Measurements from ENCODE around the gene FAM240B. TPM values are rescaled to one million over a fixed set of nuclear protein-coding genes. Genes with fewer than 3 reads are reported as not detected.

Gene FAM240B
- total RNA-seq, 1 donor from 2014 or later: not detected

GRCh38 chr9:38707885-38708637 is 11.9 kb downstream of the FAM240B start:
- no peak overlapping the region for H3K27ac ChIP-seq (ENCODE audit: low read depth, low read length)
- no peaks in the 10 kb centered on the region for H3K4me1 ChIP-seq (ENCODE audit: control insufficient read depth in 3 of 3, insufficient read depth in 3 of 3, low read length in 3 of 3)
- no peaks in the 10 kb centered on the region for H3K36me3 ChIP-seq (ENCODE audit: control insufficient read depth in 3 of 3, insufficient read depth in 3 of 3, low read length in 3 of 3)
- no peak overlapping the region for H3K9ac ChIP-seq (ENCODE audit: low read depth in 1 of 3, low read length in 3 of 3)
- H3K27me3 ChIP-seq (ENCODE audit: control insufficient read depth in 3 of 3, insufficient read depth in 3 of 3, low read length in 3 of 3): peaks cover 0 to 19% (median 0%) of the 10 kb centered on the region in 3 donors
- no peaks in the 10 kb centered on the region for H3K9me3 ChIP-seq (ENCODE audit: control insufficient read depth in 3 of 3, low read length in 3 of 3)
- H3K4me3 ChIP-seq (ENCODE audit: low read length in 3 of 3): no peak overlapping the region

- H3K27ac ChIP-seq (ENCODE audit: low read depth, low read length): no peak overlapping the region
- no peaks in the 10 kb centered on the region for H3K9me3 ChIP-seq (ENCODE audit: control insufficient read depth in 3 of 3, low read length in 3 of 3)
- H3K4me3 ChIP-seq (ENCODE audit: low read length in 3 of 3): no peak overlapping the region
- no peaks in the 10 kb centered on the region for H3K4me1 ChIP-seq (ENCODE audit: control insufficient read depth in 3 of 3, insufficient read depth in 3 of 3, low read length in 3 of 3)
- no peak overlapping the region for H3K9ac ChIP-seq (ENCODE audit: low read depth in 1 of 3, low read length in 3 of 3)
- no peaks in the 10 kb centered on the region for H3K36me3 ChIP-seq (ENCODE audit: control insufficient read depth in 3 of 3, insufficient read depth in 3 of 3, low read length in 3 of 3)
- H3K27me3 ChIP-seq (ENCODE audit: control insufficient read depth in 3 of 3, insufficient read depth in 3 of 3, low read length in 3 of 3): peaks cover 0 to 19% (median 0%) of the 10 kb centered on the region in 3 donors
Measured at GRCh38 chr9:38706493-38706892, 13.4 kb downstream of the FAM240B start.

- no peak overlapping the region for H3K9ac ChIP-seq (ENCODE audit: low read depth in 1 of 3, low read length in 3 of 3)
- no peak overlapping the region for H3K4me3 ChIP-seq (ENCODE audit: low read length in 3 of 3)
- H3K27me3 ChIP-seq (ENCODE audit: control insufficient read depth in 3 of 3, insufficient read depth in 3 of 3, low read length in 3 of 3): peaks cover 0 to 14% (median 0%) of the 10 kb centered on the region in 3 donors
- H3K9me3 ChIP-seq (ENCODE audit: control insufficient read depth in 3 of 3, low read length in 3 of 3): no peaks in the 10 kb centered on the region
- H3K4me1 ChIP-seq (ENCODE audit: control insufficient read depth in 3 of 3, insufficient read depth in 3 of 3, low read length in 3 of 3): no peaks in the 10 kb centered on the region
- H3K36me3 ChIP-seq (ENCODE audit: control insufficient read depth in 3 of 3, insufficient read depth in 3 of 3, low read length in 3 of 3): no peaks in the 10 kb centered on the region
- no peak overlapping the region for H3K27ac ChIP-seq (ENCODE audit: low read depth, low read length)
Measured at GRCh38 chr9:38705917-38706316, 14.0 kb downstream of the FAM240B start.

GRCh38 chr9:38700695-38701094 is 19.2 kb downstream of the FAM240B start:
- Histone ChIP-seq H3K4me3 (ENCODE audit: low read length in 3 of 3) (no peak overlapping the region), H3K36me3 (ENCODE audit: control insufficient read depth in 3 of 3, insufficient read depth in 3 of 3, low read length in 3 of 3) (no peaks in the 10 kb centered on the region), H3K4me1 (ENCODE audit: control insufficient read depth in 3 of 3, insufficient read depth in 3 of 3, low read length in 3 of 3) (no peaks in the 10 kb centered on the region), H3K27ac (ENCODE audit: low read depth, low read length) (no peak overlapping the region), H3K9me3 (ENCODE audit: control insufficient read depth in 3 of 3, low read length in 3 of 3) (no peaks in the 10 kb centered on the region), H3K27me3 (ENCODE audit: control insufficient read depth in 3 of 3, insufficient read depth in 3 of 3, low read length in 3 of 3) (peaks cover 0 to 7% (median 0%) of the 10 kb centered on the region in 3 donors), H3K9ac (ENCODE audit: low read depth in 1 of 3, low read length in 3 of 3) (no peak overlapping the region)

DNA sequence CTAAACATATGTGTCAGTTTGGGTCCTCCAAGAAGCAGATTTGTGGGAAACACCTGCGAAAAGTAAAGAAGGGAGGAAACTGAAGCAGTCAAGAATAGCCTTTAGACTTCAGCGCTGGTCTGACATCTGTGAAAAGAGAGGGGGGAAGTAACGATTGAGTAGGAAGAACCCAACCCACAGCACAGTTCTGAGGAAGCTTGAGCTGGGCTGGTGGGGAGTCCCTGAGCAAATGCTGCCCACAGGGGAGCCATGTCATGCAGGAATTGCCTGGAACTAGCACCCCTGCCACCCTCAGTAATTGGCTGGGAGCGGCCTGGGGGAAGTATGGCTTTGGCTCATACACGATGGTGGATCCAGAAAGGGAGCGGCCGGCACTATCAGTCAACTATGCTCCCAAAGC is 20.6 kb downstream of the FAM240B start:
- no peaks in the 10 kb centered on the region for H3K4me1 ChIP-seq (ENCODE audit: control insufficient read depth in 3 of 3, insufficient read depth in 3 of 3, low read length in 3 of 3)
- no peak overlapping the region for H3K9ac ChIP-seq (ENCODE audit: low read depth in 1 of 3, low read length in 3 of 3)
- no peaks in the 10 kb centered on the region for H3K27me3 ChIP-seq (ENCODE audit: control insufficient read depth in 3 of 3, insufficient read depth in 3 of 3, low read length in 3 of 3)
- no peaks in the 10 kb centered on the region for H3K9me3 ChIP-seq (ENCODE audit: control insufficient read depth in 3 of 3, low read length in 3 of 3)
- no peaks in the 10 kb centered on the region for H3K36me3 ChIP-seq (ENCODE audit: control insufficient read depth in 3 of 3, insufficient read depth in 3 of 3, low read length in 3 of 3)
- H3K4me3 ChIP-seq (ENCODE audit: low read length in 3 of 3): no peak overlapping the region
- no peak overlapping the region for H3K27ac ChIP-seq (ENCODE audit: low read depth, low read length)

DNA sequence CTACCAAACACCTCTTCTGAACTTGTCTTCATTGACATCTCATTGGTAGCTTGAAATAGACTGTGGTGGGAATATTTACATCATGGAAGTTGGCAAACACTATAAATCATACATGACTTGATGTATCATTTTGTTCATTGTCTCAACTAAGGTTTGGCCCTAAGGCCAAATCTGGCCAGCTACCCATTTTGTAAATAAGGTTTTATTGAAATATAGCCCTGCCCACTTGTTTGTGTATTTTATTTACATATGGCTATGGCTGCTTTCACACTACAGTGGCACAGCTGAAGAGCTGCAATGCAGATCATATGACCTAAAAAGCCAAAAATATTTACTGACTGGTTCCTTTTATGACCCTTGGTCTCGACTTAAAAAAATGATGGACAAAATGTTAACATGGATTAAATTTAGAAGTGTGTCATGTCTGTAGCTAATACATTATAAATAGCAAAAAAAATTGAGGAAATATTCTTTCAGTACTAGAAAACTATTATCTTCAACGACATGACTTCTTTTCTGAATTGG is 22.1 kb downstream of the FAM240B start:
- Histone ChIP-seq H3K9me3 (ENCODE audit: control insufficient read depth in 3 of 3, low read length in 3 of 3) (no peaks in the 10 kb centered on the region), H3K9ac (ENCODE audit: low read depth in 1 of 3, low read length in 3 of 3) (no peak overlapping the region), H3K4me3 (ENCODE audit: low read length in 3 of 3) (no peak overlapping the region), H3K4me1 (ENCODE audit: control insufficient read depth in 3 of 3, insufficient read depth in 3 of 3, low read length in 3 of 3) (no peaks in the 10 kb centered on the region), H3K27ac (ENCODE audit: low read depth, low read length) (no peak overlapping the region), H3K36me3 (ENCODE audit: control insufficient read depth in 3 of 3, insufficient read depth in 3 of 3, low read length in 3 of 3) (no peaks in the 10 kb centered on the region), H3K27me3 (ENCODE audit: control insufficient read depth in 3 of 3, insufficient read depth in 3 of 3, low read length in 3 of 3) (peaks cover 0 to 5% (median 5%) of the 10 kb centered on the region in 3 donors)

- no peaks in the 10 kb centered on the region for H3K9me3 ChIP-seq (ENCODE audit: control insufficient read depth in 3 of 3, low read length in 3 of 3)
- H3K27me3 ChIP-seq (ENCODE audit: control insufficient read depth in 3 of 3, insufficient read depth in 3 of 3, low read length in 3 of 3): peaks cover 0 to 5% (median 5%) of the 10 kb centered on the region in 3 donors
- no peaks in the 10 kb centered on the region for H3K36me3 ChIP-seq (ENCODE audit: control insufficient read depth in 3 of 3, insufficient read depth in 3 of 3, low read length in 3 of 3)
- H3K4me1 ChIP-seq (ENCODE audit: control insufficient read depth in 3 of 3, insufficient read depth in 3 of 3, low read length in 3 of 3): no peaks in the 10 kb centered on the region
- no peak overlapping the region for H3K4me3 ChIP-seq (ENCODE audit: low read length in 3 of 3)
- H3K9ac ChIP-seq (ENCODE audit: low read depth in 1 of 3, low read length in 3 of 3): no peak overlapping the region
- no peak overlapping the region for H3K27ac ChIP-seq (ENCODE audit: low read depth, low read length)
Measured at GRCh38 chr9:38696999-38697398, 22.9 kb downstream of the FAM240B start.

DNA sequence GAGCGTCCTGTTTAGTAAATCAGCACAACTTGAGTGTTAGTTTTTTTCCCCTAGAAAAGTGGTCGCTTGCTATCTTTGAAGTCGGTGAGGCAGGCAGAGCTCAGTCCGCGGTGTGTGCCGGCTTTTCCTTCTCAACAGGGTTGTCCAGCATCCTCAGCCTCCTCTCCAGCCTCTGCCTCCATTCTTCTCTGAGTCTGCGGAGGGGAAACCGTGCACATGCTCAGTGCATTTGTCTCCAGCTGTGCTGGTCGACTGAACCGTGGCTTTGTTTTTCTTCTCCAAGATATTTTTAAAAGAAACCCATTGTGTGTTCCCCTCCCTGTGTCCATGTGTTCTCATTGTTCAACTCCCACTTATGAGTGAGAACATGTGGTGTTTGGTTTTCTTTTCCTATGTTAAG is 25.3 kb downstream of the FAM240B start:
- Histone ChIP-seq H3K27ac (ENCODE audit: low read depth, low read length) (no peak overlapping the region), H3K9ac (ENCODE audit: low read depth in 1 of 3, low read length in 3 of 3) (no peak overlapping the region), H3K4me3 (ENCODE audit: low read length in 3 of 3) (no peak overlapping the region), H3K27me3 (ENCODE audit: control insufficient read depth in 3 of 3, insufficient read depth in 3 of 3, low read length in 3 of 3) (peaks cover 0 to 5% (median 5%) of the 10 kb centered on the region in 3 donors), H3K36me3 (ENCODE audit: control insufficient read depth in 3 of 3, insufficient read depth in 3 of 3, low read length in 3 of 3) (no peaks in the 10 kb centered on the region), H3K4me1 (ENCODE audit: control insufficient read depth in 3 of 3, insufficient read depth in 3 of 3, low read length in 3 of 3) (no peaks in the 10 kb centered on the region), H3K9me3 (ENCODE audit: control insufficient read depth in 3 of 3, low read length in 3 of 3) (no peaks in the 10 kb centered on the region)

DNA sequence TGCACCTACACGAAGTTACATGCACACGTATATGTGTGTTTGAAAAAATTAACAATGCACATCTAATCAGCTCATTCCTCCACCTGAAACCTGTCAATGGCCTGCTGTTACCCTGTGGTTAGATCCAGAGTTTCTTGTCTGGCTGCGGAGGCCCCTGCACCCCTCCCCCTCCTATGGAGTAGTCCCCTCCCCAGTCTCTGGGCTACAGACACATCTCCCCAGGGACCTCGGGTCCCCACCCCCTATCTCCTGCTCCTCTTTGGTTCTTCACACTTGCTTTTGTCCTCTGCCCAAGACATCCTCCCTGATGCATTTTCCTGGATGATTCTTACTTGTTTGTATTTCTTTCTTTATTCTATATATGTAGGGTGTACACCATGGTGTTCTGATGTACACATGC is 27.2 kb downstream of the FAM240B start:
- Histone ChIP-seq H3K4me1 (ENCODE audit: control insufficient read depth in 3 of 3, insufficient read depth in 3 of 3, low read length in 3 of 3) (no peaks in the 10 kb centered on the region), H3K27ac (ENCODE audit: low read depth, low read length) (no peak overlapping the region), H3K27me3 (ENCODE audit: control insufficient read depth in 3 of 3, insufficient read depth in 3 of 3, low read length in 3 of 3) (peaks cover 0 to 9% (median 5%) of the 10 kb centered on the region in 3 donors), H3K9me3 (ENCODE audit: control insufficient read depth in 3 of 3, low read length in 3 of 3) (no peaks in the 10 kb centered on the region), H3K9ac (ENCODE audit: low read depth in 1 of 3, low read length in 3 of 3) (no peak overlapping the region), H3K4me3 (ENCODE audit: low read length in 3 of 3) (no peak overlapping the region), H3K36me3 (ENCODE audit: control insufficient read depth in 3 of 3, insufficient read depth in 3 of 3, low read length in 3 of 3) (no peaks in the 10 kb centered on the region)

GRCh38 chr9:38690574-38690973 is 29.4 kb downstream of the FAM240B start:
- no peak overlapping the region for H3K9ac ChIP-seq (ENCODE audit: low read depth in 1 of 3, low read length in 3 of 3)
- peaks cover 0 to 3% (median 0%) of the 10 kb centered on the region in 3 donors for H3K4me1 ChIP-seq (ENCODE audit: control insufficient read depth in 3 of 3, insufficient read depth in 3 of 3, low read length in 3 of 3)
- no peaks in the 10 kb centered on the region for H3K9me3 ChIP-seq (ENCODE audit: control insufficient read depth in 3 of 3, low read length in 3 of 3)
- H3K27me3 ChIP-seq (ENCODE audit: control insufficient read depth in 3 of 3, insufficient read depth in 3 of 3, low read length in 3 of 3): peaks cover 0 to 9% (median 7%) of the 10 kb centered on the region in 3 donors
- H3K27ac ChIP-seq (ENCODE audit: low read depth, low read length): no peak overlapping the region
- H3K4me3 ChIP-seq (ENCODE audit: low read length in 3 of 3): no peak overlapping the region
- no peaks in the 10 kb centered on the region for H3K36me3 ChIP-seq (ENCODE audit: control insufficient read depth in 3 of 3, insufficient read depth in 3 of 3, low read length in 3 of 3)

All from skeletal muscle tissue (tissue), 4 donors.